HG03378 (cell line): ENCODE results near the gene HNRNPL.
"Not testable (repeated sequence)": the region's sequence is repeated elsewhere in the genome, so short reads cannot be mapped to it uniquely, and the experiment has no call there.

Experiments
- ATAC-seq: cut with Tn5 transposase; IDR thresholded peaks from one replicate; pipeline ENCODE4 v1.9.1; 2021; ENCODE audit warnings: mild to moderate bottlenecking, moderate library complexity; ENCODE audit not compliant: unreplicated experiment

Gene HNRNPL

DNA sequence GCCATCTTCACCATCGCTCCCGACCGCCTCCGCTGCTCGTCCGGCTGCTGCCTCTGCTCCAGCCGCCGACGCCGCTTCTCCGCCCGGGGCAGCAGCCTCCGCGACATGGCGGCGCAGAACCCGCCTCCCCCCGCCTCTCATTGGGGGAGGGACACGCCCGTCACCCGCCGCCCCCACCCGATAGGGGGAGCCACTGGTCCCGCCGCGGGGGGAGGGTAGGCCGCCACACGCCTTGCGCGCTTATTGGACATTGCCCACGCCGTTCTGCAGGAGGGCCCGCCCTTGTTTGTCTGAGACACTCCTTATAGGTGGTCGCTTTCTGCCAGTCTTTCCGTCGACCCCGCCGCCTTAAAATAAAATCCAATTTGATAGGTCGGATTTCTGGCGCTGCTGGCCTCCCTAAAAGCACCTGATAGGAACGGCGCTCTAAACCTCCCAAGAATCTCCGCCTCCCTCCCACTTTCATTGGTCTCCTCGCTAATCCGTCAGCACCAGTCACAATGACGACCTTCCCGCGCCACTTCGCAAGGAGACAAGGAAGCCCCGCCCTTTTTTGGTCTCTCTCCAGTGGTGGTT lies at the start of gene HNRNPL:
HNRNPL (minus strand) TSS at position 127 of the 576 bp plus-strand sequence; CDS start at position 107, 20 bp downstream.
- peak; percentile 66 for ATAC-seq

DNA sequence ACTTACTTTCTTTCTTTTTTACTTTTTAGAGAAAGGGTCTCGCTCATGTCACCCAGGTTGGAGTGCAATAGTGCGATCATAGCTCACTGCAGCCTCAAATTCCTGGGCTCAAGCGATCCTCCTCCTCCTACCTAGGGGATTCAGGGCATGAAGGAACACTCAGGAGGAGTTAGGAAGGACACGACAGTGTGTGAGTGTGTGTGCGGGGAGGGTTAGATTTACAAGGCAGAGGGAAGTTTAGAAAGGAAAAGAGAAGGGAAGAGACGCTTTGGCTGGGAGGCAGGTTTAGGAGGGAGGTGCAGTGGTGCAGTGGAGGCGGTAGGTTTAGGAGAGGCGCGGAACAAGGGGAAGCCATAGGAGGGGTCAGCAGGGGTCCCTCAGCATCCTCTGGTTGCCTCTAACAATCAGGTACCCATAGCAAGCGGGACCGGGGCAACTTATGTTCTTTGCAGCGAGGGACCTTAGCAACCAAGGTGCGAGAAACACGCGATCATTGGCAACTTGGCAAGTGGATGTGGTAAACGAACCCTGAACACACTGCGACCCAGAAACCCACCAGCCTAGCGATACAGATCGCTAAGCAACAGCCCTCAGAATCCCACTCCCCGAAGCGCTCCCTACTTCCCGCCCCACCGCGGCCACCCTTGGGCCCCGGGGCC lies 49.1 kb upstream of the HNRNPL start:
- no peak for ATAC-seq

DNA sequence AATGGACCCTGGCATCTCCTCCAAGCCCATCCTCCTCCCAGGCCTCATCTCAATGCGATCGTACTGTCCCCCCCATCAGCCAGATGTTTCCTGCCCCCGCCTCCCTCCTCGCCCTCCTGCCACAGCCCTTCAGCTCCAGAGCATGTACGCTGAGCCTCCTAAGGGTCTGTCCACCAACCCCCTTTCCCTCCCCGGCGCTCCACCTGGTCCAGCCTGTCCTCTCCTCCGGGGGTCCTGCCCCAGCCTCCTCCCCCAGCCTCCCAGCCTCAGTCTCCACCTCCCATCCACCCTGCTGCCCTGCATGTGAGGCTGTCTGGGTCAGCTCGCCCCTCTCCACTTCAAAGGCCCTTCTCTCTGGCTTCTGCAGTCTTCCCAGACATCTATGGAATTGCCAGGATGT lies 45.2 kb upstream of the HNRNPL start:
- ATAC-seq = no peak

DNA sequence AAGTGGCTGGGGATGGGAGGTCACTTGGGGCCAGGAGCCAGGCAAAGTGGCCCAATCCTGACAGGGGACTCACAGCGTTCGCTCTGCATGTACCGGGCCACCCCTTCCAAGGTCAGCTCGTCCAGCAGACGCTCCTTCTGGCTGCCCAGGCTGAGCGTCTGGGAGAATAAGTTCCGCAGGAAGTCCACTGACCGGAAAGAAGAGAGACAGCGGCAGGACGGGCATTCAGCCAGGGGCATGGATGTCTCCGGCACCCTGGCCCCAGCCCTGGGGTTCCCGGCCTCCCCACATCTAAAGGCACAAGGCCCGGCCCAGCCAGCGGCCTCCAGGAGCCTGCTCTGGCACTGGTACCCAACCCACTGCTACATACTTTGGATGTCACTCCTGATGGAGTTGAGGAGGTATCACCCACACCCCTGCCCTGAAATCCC lies 43.6 kb upstream of the HNRNPL start:
- ATAC-seq = no peak

DNA sequence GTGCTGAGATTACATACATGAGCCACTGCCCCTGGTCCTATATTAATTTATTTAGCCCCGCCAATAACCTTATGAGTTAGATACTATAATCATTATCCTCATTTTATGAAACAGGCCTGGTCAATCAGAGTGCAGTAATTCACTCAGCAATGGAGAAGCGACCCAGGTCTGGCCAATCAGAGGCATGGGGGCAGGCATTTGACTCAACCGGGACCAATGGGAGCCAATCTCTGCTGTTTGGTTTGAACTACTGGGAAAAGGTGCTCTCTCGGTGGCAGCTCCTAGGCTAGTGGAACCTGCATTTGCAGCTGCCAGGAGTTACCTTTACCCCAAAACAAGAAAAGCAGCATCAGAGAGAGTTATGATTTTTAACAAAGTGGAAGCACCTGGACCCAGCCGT lies 43.1 kb upstream of the HNRNPL start:
- ATAC-seq = no peak

DNA sequence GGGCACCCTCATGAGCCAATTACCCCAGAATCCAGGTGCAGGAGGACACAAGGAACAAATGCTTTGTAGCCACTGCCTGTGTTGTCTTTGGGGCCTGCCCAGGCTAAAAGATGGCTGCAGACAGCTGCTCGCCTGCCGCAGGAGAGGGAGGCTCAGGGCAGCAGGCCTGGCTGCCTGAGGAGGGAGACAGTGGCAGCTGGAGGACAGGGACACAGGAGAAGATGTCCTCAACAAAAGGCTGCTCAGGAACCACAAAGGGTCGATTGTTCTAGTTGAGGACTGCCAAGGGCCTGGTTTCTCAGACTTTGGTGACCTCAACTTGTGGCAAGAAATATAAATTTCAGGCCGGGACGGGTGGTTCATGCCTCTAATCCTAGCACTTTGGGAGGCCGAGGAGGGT lies 42.0 kb upstream of the HNRNPL start:
- no peak for ATAC-seq

DNA sequence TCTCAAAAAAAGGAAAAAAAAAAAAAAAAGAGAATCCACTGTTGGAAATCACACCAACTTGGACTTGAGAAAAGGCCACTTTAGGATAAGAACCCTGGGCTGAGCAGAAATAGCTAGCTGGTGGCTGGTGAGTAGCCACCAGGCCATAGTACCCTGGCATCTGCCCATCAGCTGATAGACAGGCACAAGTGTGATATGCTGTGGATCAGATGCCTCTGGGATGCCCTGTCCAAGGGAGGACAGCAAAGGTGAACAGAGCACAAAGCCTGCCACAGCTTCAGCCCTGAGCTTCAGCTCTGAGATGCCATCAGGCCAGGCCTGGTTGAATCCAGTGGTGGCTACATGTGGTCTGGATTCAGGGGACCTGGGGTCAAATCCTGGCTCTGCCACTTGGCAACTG lies 40.9 kb upstream of the HNRNPL start:
- no peak for ATAC-seq

DNA sequence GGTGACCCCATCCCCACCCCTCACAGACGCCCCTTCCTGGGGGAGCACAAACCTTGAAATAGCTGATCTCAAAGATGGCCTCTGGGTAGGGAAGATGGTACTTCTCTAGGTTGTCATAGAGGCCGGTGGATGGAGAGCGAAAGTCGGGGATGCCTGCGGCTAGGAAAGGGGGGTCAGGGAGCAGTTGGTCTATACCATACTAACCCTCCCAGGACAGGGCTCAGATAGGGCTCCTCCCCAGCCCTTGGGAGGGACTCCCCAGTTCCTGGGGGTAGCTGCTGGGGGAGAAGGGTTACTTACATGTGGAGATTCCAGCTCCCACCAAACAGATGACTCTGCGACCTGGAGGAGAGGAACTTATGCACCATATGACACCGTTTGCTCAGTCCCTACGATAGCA lies 40.0 kb upstream of the HNRNPL start:
- no peak for ATAC-seq

DNA sequence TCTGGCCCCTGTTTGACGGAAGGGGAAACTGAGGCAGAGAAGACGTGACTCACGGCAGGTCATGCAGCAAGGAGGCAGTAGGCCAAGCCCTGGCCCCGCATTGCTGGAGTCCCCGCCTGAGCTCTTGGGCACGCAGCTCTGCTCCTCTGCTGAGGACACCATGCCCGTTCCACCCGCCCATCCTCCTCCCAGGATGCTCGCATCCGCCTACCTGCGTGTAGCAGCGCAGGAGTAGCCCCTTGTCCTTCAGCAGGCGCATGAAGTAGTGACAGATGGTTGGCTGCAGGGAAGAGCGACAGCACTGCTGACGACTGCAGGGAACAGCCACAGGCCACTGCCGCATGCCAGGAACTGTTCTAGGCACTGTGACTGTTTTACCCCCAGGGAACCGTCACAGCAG lies 39.1 kb upstream of the HNRNPL start:
- ATAC-seq = no peak

DNA sequence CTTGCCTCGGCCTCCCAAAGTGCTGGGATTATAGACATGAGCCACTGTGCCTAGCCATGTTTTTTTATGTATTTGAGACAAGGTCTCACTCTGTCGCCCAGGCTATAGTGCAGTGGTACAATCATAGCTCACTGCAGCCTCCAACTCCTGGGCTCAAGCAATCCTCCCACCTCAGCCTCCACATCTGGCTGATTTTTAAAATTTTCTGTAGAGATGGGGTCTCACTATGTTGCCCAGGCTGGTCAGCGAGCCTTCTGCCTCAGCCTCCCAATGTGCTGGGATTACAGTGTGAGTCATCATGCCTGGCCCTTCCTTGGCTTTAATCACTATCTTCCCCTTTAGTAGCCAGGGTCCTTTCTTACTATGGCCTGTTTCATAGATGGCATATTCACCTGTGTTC lies 34.9 kb upstream of the HNRNPL start:
- not testable (repeated sequence) for ATAC-seq

DNA sequence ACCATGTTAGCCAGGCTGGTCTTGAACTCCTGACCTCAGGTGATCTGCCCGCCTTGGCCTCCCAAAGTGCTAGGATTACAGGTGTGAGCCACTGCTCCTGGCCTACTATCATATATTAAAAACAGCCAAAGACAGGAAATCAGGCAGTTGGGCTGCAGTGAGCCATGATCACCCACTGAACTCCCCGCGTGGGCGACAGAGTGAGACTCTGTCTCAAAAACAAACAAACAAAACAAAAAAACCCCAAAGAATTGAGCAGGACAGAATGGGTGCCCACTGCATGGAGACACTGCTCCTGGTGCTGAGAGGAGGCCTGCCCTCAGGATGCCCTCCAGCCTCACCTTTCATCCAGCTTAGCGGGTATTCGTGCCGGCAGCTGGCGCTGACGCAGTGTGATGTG lies 33.5 kb upstream of the HNRNPL start:
- no peak for ATAC-seq

DNA sequence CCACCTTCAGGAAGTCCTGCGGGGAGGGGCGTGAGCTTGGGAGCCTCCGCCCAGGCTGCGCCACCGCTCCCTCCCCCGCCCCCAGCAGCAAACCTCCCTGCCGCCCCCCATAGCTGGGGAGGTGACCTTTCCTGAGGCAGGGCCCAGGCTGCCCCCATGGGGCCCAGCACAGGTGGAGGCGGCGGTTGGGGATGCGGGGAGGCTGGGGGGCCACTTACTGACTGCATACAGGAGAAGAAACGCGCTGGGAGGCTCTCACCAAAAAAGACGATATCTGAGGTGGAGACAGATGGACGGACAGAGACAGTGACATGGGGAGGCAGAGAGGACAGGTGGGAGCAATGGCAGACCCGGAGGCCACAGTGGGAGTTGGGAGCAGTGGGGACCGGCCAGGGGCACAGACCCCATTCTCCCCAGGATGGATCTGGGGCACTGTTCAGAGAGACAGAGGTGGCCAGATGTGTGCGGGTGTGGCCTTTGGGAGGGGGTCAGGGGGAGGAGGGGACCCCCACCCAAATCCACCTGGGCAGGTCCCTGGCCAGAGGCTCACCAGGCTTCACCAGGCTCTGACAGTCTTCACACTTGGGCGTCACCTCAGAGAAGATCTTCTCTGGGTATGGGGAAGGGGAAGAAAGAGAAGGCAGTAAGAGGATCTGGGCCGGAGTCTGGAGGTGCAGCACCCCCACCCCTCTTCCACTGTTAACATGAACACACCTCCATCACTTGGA lies 31.3 kb upstream of the HNRNPL start:
- ATAC-seq = no peak

DNA sequence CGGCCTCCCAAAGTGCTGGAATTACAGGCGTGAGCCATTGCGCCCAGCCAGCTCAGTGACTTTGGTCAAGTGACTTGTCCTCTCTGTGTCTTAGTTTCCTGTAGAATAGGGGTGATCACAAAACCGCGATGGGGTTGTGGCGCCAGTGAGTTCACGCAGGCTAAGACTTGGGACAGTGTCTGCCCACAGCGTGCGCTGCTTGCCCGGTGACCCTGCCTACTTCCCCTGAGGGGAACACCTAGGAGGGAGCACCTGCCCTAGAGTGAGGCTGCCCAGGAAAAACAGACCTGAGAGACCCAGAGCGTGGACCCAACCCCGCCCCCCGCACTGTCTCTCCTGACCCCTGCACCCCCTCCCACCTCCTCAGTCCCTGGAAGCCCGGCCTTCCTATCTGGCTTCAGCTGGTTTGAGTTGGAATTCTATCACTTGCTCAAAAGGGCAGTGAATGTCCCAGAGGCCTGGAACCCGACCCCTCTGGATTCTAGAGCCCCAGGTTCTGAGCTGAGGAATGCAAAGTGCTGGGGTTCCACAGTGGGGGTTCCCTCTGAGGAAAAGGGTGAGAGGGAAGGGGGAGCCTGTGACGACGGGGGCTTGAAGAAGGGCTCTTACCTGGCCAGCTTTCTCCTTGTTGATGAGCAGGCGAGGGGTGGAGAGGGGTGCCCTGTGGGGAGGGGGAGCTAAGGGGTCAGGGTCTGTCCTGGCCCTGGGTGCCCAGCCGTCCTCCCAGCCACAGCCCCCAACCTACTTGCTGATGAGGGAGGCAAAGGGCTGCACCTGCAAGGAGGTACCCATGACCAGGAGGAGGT lies 30.5 kb upstream of the HNRNPL start:
- no peak for ATAC-seq

DNA sequence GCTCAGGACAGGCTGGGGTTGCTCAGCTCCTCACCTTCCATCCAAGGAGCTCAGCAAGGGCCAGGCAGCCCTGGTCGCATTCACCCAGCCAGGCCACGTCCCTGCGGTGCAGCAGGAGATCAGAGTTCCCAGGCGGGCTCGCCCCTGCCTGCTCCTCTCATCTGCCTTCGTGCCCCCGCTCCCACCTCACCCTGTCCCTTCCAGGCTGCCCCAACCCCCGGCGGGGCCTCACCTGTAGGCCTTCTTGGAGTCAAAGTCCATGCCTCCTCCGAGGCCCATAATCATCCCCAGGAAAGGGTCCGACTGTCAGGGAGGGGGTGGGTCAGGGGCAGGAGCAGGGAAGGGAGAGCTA lies 29.6 kb upstream of the HNRNPL start:
- no peak for ATAC-seq

DNA sequence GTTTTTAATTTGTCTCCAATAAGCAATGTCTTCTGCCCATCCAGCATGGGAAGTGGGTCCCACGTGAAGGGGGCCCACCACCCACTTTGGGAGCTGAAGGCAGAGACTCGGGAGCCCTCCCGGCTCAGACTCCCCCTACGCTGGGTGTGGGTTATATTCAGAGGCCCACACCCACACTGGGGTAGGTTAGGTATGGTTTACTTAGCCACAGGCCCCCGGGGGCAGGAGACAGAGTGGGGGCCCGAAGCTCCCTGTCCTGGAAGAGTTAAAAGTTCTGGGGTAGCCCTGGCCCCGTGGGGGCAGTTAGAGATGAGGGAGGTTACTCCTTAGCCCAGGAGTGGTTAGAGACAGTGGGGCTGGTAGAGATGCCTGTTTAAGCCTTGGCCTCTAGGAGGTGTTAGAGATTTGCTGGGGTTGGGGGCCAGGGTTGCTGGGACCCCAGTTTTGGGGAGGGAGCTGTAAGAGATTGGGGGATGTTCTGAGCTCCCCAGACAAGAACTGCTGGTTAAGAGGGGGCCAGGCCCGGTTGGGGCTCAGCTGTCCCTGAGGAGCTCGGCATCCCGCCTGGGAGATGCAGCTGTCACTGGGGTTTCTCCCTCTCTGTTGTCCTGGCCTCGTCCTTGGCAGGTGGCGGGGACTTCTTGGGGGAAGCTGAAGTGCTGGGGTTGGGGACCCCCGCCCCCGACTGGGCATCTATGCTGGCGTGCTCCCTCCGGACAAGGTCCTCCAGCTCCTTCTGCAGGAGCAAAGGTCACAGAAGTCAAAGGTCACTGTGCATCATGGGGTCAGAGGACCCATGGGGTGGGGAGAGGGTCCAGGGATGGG lies 29.0 kb upstream of the HNRNPL start:
- no peak for ATAC-seq

DNA sequence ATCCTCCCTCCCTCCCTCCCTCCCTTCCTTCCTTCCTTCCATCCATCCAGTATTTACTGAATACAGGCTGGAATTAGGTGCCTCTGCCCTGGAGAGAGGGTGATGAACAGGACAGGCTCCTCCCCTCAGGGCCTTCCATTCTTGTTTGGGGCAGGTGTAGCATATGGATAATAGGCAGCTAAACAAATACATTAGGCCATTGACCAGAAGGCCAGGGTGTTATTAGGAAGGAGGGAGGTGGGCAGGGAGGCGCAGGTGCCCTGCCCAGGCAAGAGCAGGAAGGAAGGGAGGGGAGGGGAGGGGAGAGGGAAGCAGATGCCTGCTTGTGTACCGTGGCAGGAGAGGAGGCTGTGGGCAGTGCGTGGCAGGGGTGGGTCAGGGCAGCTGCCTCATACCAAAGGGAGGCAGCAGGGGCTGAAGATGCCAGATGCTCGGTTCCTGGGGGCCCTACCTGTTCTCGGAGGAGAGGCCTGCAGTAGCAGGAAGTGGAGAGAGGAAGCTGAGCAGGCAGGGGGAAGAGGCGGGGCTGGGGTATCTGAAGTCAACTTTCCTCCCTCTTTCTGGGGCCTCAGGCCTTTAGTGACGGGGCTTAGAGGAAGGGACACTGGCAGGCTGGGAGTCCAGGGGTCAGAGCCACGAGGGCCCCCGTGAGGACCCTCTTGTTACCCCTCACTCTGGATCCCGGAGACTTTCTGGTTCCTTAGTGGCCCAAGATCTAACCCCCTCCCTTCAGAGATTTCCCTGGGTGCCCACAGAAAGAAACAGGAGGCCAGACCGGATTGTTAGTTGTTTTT lies 28.2 kb upstream of the HNRNPL start, which contains the start of gene RINL:
RINL (minus strand) TSS at position 495 of the 794 bp plus-strand sequence. CDS start 1,533 bp downstream, outside the sequence.
- ATAC-seq = no peak

DNA sequence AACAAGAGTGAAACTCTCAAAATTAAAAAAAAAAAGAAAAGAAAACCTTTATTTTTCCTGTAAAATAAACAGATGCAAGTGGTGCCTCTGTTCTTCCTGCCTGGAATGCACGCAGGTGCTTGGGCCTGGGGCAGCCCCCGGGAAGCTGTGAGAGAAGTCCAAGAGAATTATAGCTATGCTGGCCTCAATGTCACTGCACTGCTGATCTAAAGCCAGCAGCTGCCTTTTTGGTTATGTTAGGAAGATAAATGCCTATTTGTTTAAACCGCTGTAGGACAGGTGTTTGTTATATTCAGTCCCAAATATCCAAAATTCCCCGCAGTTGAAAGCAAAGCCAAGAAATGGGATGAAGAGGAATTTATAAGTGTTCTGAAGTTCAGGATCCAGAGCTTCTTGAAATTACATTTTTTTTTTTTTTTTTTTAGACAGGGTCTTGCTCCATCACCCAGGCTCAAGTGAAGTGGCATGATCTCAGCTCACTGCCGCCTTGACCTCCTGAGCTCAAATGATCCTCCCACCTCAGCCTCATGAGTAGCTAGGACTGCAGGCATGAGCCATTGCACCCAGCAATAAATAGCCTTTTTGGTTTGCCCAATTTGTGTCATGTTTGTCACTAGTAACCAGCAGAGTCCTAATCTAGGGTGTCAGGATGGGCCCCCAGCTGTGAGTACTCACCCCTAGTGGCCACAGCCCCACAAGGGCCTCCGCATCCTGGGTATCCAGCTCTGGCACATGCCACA lies 26.0 kb upstream of the HNRNPL start:
- no peak for ATAC-seq

DNA sequence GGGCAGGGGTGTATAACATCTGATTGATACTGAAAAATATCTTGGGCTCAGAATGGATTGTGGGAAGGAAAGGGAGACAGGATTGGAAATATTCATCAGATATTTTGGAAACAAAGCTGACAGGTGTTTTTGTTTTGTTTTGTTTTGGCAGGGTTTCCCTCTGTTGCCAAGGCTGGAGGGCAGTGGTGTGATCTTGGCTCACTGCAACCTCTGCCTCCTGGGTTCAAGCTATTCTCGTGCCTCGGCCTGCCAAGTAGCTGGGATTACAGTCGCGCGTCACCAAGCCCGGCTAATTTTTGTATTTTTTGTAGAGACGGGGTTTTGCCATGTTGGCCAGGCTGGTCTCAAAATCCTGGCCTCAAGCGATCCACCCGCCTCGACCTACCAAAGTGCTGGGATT lies 23.6 kb upstream of the HNRNPL start:
- not testable (repeated sequence) for ATAC-seq

DNA sequence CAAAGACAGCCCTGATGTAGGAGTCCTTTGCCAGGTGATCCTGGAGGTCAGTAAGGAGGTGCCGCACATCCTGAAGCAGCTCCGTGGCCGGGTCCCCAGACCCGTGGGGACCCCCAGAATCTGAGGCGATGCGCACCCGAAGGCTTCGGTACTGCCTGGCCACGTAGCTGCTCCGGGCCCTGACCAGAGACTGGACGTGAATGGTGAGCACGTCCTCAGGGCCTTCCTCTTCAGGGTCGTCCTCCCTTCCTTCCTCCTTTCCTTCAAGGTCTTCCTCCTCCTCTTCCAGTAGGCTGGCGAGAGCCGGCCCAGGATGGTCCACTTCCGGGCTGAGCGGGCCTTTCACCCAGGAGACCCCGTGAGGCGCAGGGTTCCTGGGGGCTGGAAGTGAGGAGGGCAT lies 20.8 kb upstream of the HNRNPL start:
- no peak for ATAC-seq
